A549 (cell line): ENCODE data around the gene PCCB.

Experiments
- CTCF ChIP-seq: fragments of >200 bp; sonication (Bioruptor Twin); formaldehyde crosslinking; IDR thresholded peaks from 3 replicates; pipeline ENCODE4 v1.5.1; 2016
- PBX3 ChIP-seq: IDR thresholded peaks from 2 replicates; pipeline ENCODE4 v1.6.1; 2012
- RCOR1 ChIP-seq: fragments of 150-350 bp; IDR thresholded peaks from 2 replicates; pipeline ENCODE4 v1.6.1; 2014; ENCODE audit warnings: antibody characterized with exemption, low read length, low read depth

GRCh38 chr3:136327671-136328070 lies 77.5 kb downstream of the PCCB start:
- TF ChIP-seq CTCF (no peak), PBX3 (no peak), RCOR1 (no peak)
